Measurements from ENCODE around the gene PRKCH.

DNA sequence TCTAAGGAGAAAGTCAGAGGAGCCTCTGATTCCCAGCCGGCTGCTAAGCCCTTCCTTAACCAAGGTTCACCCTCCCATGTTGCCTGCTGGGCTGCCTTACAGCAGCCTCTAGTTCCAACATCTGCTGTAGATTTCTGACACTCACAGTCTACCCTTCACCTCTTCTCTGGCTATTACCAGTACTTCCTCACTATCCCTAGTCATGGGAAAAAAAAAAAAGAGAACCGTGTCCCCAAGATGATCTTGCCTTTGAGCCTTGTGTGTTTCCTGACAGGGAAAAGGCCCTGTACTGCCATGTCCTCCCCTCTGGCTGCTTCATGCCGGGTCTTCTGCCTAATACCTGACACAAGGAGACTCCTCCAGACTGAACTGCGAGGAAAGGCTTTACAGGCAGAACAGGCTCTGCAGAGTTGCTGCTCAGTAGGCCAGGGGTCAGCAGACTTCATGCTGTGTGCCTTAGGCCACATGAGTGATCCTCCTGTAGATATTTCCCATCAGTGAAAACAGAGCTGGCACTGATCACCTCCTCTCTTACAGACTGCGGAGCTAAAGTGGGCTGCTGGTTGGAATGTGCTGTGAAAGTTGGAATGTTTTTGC lies 46.8 kb downstream of the PRKCH start:
- TF ChIP-seq POLR2A (IDR thresholded peaks at IDR 0.05) (no peak), EP300 (IDR thresholded peaks at IDR 0.05) (no peak), POLR2AphosphoS5 (IDR thresholded peaks at IDR 0.05) (no peak)
- TF ChIP-seq, protein P1, sequence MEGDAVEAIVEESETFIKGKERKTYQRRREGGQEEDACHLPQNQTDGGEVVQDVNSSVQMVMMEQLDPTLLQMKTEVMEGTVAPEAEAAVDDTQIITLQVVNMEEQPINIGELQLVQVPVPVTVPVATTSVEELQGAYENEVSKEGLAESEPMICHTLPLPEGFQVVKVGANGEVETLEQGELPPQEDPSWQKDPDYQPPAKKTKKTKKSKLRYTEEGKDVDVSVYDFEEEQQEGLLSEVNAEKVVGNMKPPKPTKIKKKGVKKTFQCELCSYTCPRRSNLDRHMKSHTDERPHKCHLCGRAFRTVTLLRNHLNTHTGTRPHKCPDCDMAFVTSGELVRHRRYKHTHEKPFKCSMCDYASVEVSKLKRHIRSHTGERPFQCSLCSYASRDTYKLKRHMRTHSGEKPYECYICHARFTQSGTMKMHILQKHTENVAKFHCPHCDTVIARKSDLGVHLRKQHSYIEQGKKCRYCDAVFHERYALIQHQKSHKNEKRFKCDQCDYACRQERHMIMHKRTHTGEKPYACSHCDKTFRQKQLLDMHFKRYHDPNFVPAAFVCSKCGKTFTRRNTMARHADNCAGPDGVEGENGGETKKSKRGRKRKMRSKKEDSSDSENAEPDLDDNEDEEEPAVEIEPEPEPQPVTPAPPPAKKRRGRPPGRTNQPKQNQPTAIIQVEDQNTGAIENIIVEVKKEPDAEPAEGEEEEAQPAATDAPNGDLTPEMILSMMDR (IDR thresholded peaks at IDR 0.05) = no peak
